ENCODE measurements around the gene AIF1L.

Gene AIF1L

DNA sequence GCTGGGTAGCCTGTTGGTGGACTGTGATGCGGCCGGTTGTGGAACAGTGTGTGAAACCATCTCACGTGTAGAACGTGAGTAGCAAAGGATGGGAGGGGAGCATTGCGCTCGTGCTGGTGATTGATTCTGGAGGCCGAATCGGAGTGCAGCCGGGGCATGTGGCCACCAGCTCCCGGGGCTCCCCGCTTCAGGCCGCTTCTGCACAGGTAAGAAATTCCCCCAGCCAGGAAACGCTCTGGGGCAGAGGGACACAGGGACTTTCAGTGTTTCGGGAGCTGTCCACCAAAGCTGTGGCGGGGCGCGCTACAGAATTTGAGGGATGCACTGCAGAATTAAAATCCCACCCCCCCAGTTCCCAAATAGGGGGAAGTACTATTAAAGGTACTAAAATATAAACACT, 45.5 kb upstream of the AIF1L start:
- DNase-seq (ENCODE audit: extremely low read depth, insufficient read length) = no peak
- Histone ChIP-seq H3K36me3 (ENCODE audit: control insufficient read depth, insufficient read depth, low read length) (no peaks in the 10 kb centered on the region), H3K4me3 (replicated peaks; ENCODE audit: low read depth, low read length) (no peak overlapping the region), H3K27me3 (replicated peaks; ENCODE audit: control insufficient read depth, insufficient read depth, low read length) (no peaks in the 10 kb centered on the region)
- TF ChIP-seq, protein P1, sequence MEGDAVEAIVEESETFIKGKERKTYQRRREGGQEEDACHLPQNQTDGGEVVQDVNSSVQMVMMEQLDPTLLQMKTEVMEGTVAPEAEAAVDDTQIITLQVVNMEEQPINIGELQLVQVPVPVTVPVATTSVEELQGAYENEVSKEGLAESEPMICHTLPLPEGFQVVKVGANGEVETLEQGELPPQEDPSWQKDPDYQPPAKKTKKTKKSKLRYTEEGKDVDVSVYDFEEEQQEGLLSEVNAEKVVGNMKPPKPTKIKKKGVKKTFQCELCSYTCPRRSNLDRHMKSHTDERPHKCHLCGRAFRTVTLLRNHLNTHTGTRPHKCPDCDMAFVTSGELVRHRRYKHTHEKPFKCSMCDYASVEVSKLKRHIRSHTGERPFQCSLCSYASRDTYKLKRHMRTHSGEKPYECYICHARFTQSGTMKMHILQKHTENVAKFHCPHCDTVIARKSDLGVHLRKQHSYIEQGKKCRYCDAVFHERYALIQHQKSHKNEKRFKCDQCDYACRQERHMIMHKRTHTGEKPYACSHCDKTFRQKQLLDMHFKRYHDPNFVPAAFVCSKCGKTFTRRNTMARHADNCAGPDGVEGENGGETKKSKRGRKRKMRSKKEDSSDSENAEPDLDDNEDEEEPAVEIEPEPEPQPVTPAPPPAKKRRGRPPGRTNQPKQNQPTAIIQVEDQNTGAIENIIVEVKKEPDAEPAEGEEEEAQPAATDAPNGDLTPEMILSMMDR (IDR thresholded peaks at IDR 0.05; ENCODE audit: insufficient read depth, low read length, poor library complexity, severe bottlenecking) = no peak

DNA sequence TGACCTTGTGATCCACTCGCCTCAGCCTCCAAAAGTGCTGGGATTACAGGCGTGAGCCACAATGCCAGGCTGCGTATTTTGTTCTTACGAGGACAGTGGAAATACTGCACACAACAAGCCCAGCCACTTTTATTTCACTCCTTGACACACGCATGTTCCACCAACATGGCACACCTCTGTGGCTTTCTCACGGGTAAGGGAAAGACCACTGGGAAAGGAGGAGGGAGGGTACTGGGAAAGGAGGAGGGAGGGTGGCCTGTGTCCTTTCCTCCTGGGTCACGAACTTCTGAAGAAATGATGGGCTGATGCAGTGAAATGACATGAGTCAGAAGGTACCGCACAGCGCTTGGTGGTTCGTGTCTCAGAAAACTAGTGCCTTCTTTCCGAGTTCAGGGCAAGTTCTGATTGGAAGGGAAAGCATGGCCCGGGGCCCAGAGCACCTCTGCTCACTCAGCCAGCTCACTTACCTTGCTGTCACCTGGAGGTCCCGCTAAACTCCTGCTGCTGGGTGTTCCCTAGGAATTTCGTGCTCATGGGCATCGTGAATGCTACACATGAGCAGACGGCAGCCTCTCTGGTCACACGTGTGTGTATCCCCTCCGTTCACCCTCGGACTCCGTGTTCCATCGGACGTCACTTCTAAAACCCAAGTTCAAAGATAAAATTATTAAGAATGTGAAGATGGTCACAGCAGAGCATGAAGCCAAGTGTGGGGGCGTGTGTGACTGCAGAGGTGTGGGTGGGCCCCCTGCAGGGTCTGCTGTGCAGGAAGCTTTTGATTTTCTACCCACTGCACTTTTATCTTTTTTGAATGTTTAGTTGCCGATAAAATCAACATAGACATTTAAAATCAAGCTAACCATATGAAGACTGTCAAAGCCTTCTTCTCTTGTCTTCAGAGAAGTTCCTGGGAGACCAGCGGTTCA, 44.5 kb upstream of the AIF1L start:
- Histone ChIP-seq H3K4me3 (replicated peaks; ENCODE audit: low read depth, low read length) (no peak overlapping the region), H3K36me3 (ENCODE audit: control insufficient read depth, insufficient read depth, low read length) (no peaks in the 10 kb centered on the region), H3K27me3 (replicated peaks; ENCODE audit: control insufficient read depth, insufficient read depth, low read length) (no peaks in the 10 kb centered on the region)
- no peak for DNase-seq (ENCODE audit: extremely low read depth, insufficient read length)
- TF ChIP-seq, protein P1 (IDR thresholded peaks at IDR 0.05; ENCODE audit: insufficient read depth, low read length, poor library complexity, severe bottlenecking) = no peak

DNA sequence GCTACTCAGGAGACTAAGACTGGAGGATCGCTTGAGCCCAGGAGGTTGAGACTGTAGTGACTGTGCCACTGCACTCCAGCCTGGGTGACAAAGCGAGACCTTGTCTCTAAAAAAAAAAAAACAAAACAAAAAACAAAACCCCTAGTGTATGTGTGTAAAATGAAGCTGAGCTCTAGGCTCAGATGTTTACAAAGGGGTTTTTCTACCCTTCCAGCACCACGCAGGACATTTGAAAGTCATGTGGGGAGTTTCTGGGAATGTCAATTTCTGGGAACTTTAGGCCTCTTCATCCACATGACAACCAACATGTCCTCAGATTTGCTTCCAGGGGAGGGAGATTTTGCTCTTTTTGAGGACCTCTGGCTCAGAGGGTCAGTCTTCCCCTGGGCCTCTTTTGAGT, 42.4 kb upstream of the AIF1L start:
- H3K4me3 ChIP-seq (replicated peaks; ENCODE audit: low read depth, low read length) = no peak overlapping the region
- H3K27me3 ChIP-seq (replicated peaks; ENCODE audit: control insufficient read depth, insufficient read depth, low read length) = no peaks in the 10 kb centered on the region
- TF ChIP-seq, protein P1 (IDR thresholded peaks at IDR 0.05; ENCODE audit: insufficient read depth, low read length, poor library complexity, severe bottlenecking) = no peak
- no peak for DNase-seq (ENCODE audit: extremely low read depth, insufficient read length)
- no peaks in the 10 kb centered on the region for H3K36me3 ChIP-seq (ENCODE audit: control insufficient read depth, insufficient read depth, low read length)

DNA sequence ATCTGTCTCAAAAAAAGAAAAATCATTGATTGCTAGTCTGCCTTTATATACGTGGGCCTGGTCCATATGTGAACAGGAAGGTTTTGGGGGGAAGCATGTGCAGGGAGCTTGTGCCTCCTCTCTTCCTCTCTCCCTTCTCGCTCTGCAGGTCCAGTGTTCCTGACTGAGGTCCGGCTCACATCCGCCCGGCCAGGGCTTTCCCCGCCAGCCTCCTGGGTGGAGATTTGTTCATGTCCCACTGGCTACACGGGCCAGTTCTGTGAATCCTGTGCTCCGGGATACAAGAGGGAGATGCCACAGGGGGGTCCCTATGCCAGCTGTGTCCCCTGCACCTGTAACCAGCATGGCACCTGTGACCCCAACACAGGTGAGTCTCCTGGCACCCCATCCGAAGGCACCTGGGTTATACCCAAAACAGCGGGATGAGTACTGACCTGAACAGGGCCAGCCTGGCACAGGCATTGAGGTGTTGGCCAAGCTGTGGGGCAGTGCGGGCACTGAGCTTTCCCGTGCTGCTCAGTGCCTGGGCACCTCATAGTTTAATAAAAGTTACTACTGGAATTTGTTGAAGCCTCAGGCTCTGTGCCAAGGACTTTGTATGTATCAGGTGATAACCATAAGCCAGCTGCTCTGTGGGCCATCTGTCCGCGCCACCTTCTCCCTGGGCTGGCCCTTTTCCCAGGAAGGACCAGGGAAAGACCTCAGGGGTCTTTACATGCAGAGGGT, 39.4 kb upstream of the AIF1L start:
- Histone ChIP-seq H3K4me3 (replicated peaks; ENCODE audit: low read depth, low read length) (no peak overlapping the region), H3K27me3 (replicated peaks; ENCODE audit: control insufficient read depth, insufficient read depth, low read length) (no peaks in the 10 kb centered on the region), H3K36me3 (ENCODE audit: control insufficient read depth, insufficient read depth, low read length) (no peaks in the 10 kb centered on the region)
- TF ChIP-seq, protein P1 (IDR thresholded peaks at IDR 0.05; ENCODE audit: insufficient read depth, low read length, poor library complexity, severe bottlenecking) = no peak
- DNase-seq (ENCODE audit: extremely low read depth, insufficient read length) = no peak

DNA sequence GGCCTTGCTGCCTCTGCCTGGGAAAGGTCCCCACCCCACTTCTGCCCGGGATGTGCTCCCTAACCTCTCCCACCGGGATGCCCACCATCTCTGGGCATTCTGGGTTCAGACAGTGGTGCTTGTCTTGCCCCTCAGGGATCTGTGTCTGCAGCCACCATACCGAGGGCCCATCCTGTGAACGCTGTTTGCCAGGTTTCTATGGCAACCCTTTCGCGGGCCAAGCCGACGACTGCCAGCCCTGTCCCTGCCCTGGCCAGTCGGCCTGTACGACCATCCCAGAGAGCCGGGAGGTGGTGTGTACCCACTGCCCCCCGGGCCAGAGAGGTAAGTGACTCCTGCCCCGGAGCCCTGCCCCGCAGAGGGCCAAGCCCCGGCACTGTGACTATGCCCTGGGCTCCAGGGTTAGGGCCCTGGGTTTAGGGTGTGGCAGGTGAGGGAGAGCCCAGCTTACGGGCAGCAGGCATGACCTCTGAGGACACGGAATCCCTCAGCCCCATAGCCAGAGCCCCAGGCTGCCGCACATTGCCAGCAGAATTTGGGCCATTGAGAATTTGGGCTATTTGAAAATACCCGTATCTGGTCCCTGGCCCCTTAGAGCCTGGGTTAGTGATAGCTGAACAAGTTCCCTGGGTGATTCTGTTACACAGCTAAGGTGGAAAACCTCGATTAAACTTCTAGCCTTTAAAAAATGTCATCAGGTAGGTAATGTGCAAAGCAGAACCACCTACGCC, 35.3 kb upstream of the AIF1L start:
- Histone ChIP-seq H3K4me3 (replicated peaks; ENCODE audit: low read depth, low read length) (no peak overlapping the region), H3K36me3 (ENCODE audit: control insufficient read depth, insufficient read depth, low read length) (no peaks in the 10 kb centered on the region), H3K27me3 (replicated peaks; ENCODE audit: control insufficient read depth, insufficient read depth, low read length) (no peaks in the 10 kb centered on the region)
- TF ChIP-seq, protein P1 (IDR thresholded peaks at IDR 0.05; ENCODE audit: insufficient read depth, low read length, poor library complexity, severe bottlenecking) = no peak
- DNase-seq (ENCODE audit: extremely low read depth, insufficient read length) = no peak
